Right cardiac atrium (tissue), 5 donors: Measurements from ENCODE around the gene MAEA. TPM values are rescaled to one million over a fixed set of nuclear protein-coding genes. Genes with fewer than 3 reads are reported as not detected.
"Not testable (repeated sequence)": the region's sequence is repeated elsewhere in the genome, so short reads cannot be mapped to it uniquely, and the experiment has no call there.

Source experiments
- ATAC-seq, 2 donors: fragments of 200-7000 bp; cut with Tn5 transposase; one replicate each; pipeline versions ENCODE4 v1.8.0 to v1.9.1; 2020; ENCODE audit warnings: moderate library complexity in 2 of 2, mild to moderate bottlenecking in 1 of 2
- DNase-seq, 3 donors: peaks; one replicate each; pipeline ENCODE4 v3.0.0-alpha.2; 2020
- H3K27ac ChIP-seq: one replicate; pipeline ENCODE4 v1.5.1; 2013; ENCODE audit warnings: mild to moderate bottlenecking, low read length, control low read depth, moderate library complexity
- H3K27me3 ChIP-seq: one replicate; pipeline ENCODE4 v1.6.1; 2013; ENCODE audit not compliant: control insufficient read depth, insufficient read depth
- H3K4me1 ChIP-seq: one replicate; pipeline ENCODE4 v1.6.1; 2013; ENCODE audit warnings: low read length; ENCODE audit not compliant: control insufficient read depth, insufficient read depth
- H3K4me3 ChIP-seq: one replicate; pipeline ENCODE4 v1.5.1; 2013; ENCODE audit warnings: low read length, control low read depth
- H3K9me3 ChIP-seq: one replicate; pipeline ENCODE4 v1.6.1; 2013; ENCODE audit warnings: low read length; ENCODE audit not compliant: control insufficient read depth
- WGBS: extraction: QIAGEN DNeasy Blood & Tissue Kit; methylation state at CpG from one replicate; pipeline ENCODE4 v1.1.7; 2013; 5-methylcytosine and 5-hydroxymethylcytosine counted together
- intact Hi-C, 4 donors: fragments of 100-400 bp; cut with DNase I; formaldehyde crosslinking; loops; one replicate each; pipeline versions ENCODE4 v1.11.0 to v1.14.0; 2022 to 2023
- polyA plus RNA-seq: library from polyadenylated mRNA; stranded (reverse); fragments of 200-250 nt; gene quantifications from one replicate; pipeline ENCODE4 v1.2.3, GENCODE V29; 2013
- total RNA-seq, 4 donors: library from RNA; stranded (reverse); fragmentation: NEBNext Ultra II Directional; extraction: Animal tissue kit (Norgen Biotek cat#: 25700); gene quantifications; one replicate each; pipeline ENCODE4 v1.2.1, GENCODE V29; 2021
- donor health status: healthy with polysubstance abuse.
- donor health status: DM: no; HTN: yes; CAD: no.
- donor health status: DM: no; HTN: no; CAD: no.
- donor health status: DM: no; HTN: yes; CAD: no; lungs with severe emphysema.
- donor health status: DM: yes; HTN: yes; CAD: no.

Gene MAEA
- total and polyA plus RNA-seq, 5 donors, result 51.6 to 61.8 (median 58.5) TPM

- DNase-seq (peak in 1 of 3 donors; percentile 33), ATAC-seq (no peak)
- intact Hi-C loops, result loop anchor here in 1 of 4 donors (5.0 kb wide), 1 partner anchor 258 kb away; no protein-coding TSS in a partner anchor
- Histone ChIP-seq H3K27ac (no peak overlapping the region), H3K27me3 (no peaks in the 10 kb centered on the region), H3K4me3 (no peak overlapping the region), H3K4me1 (no peaks in the 10 kb centered on the region), H3K9me3 (no peaks in the 10 kb centered on the region)
- WGBS, result 94% methylated on average over 18 of the region's 18 CpGs
Measured at GRCh38 chr4:1369091-1369450, 79.4 kb downstream of the MAEA start.

- Histone ChIP-seq H3K9me3 (no peaks in the 10 kb centered on the region), H3K27me3 (no peaks in the 10 kb centered on the region), H3K4me3 (no peak overlapping the region), H3K4me1 (no peaks in the 10 kb centered on the region), H3K27ac (no peak overlapping the region)
- DNase-seq (no peak), ATAC-seq (no peak)
- WGBS, result 95% methylated on average over 22 of the region's 22 CpGs
- intact Hi-C loops, result loop anchor here in 1 of 4 donors (5.0 kb wide), 1 partner anchor 258 kb away; no protein-coding TSS in a partner anchor
Measured at GRCh38 chr4:1369479-1370079, 79.9 kb downstream of the MAEA start.

GRCh38 chr4:1370321-1371124 is 80.8 kb downstream of the MAEA start:
- WGBS, result 93% methylated on average over 29 of the region's 29 CpGs
- Histone ChIP-seq H3K4me1 (no peaks in the 10 kb centered on the region), H3K27ac (no peak overlapping the region), H3K27me3 (no peaks in the 10 kb centered on the region), H3K4me3 (no peak overlapping the region), H3K9me3 (no peaks in the 10 kb centered on the region)
- ATAC-seq, result no peak
- peak in 2 of 3 donors; percentile 42 to 49 for DNase-seq
- intact Hi-C loops, result no loop called here

GRCh38 chr4:1371176-1372165 is 81.8 kb downstream of the MAEA start:
- peak in 1 of 3 donors; percentile 24 for DNase-seq

GRCh38 chr4:1372576-1372975 is 82.9 kb downstream of the MAEA start:
- H3K27me3 ChIP-seq, H3K4me1 ChIP-seq, H3K9me3 ChIP-seq, ATAC-seq, DNase-seq, intact Hi-C loops, H3K4me3 ChIP-seq, H3K27ac ChIP-seq: not testable (repeated sequence)
- 81% methylated on average over 15 of the region's 22 CpGs for WGBS

More at GRCh38 chr4:1371176-1372165, 81.8 kb downstream of the MAEA start:
- no peaks in the 10 kb centered on the region for H3K27me3 ChIP-seq
- ATAC-seq, result no peak
- H3K4me3 ChIP-seq, result no peak overlapping the region
- H3K4me1 ChIP-seq, result no peaks in the 10 kb centered on the region
- intact Hi-C loops, result no loop called here
- H3K9me3 ChIP-seq, result no peaks in the 10 kb centered on the region
- no peak overlapping the region for H3K27ac ChIP-seq
- 95% methylated on average over 28 of the region's 28 CpGs for WGBS

GRCh38 chr4:1373892-1374705 is 84.4 kb downstream of the MAEA start:
- intact Hi-C loops, result no loop called here
- 97% methylated on average over 42 of the region's 42 CpGs for WGBS
- Histone ChIP-seq H3K4me1 (no peaks in the 10 kb centered on the region), H3K27me3 (no peaks in the 10 kb centered on the region), H3K9me3 (no peaks in the 10 kb centered on the region), H3K4me3 (no peak overlapping the region), H3K27ac (no peak overlapping the region)
- DNase-seq, result peak in 2 of 3 donors; percentile 42 to 47
- ATAC-seq, result no peak

- no peak for DNase-seq
- no peaks in the 10 kb centered on the region for H3K9me3 ChIP-seq
- WGBS, result 97% methylated on average over 14 of the region's 14 CpGs
- no peak overlapping the region for H3K27ac ChIP-seq
- no peaks in the 10 kb centered on the region for H3K27me3 ChIP-seq
- no peaks in the 10 kb centered on the region for H3K4me1 ChIP-seq
- intact Hi-C loops, result no loop called here
- no peak for ATAC-seq
- no peak overlapping the region for H3K4me3 ChIP-seq
Measured at GRCh38 chr4:1374706-1375045, 85.0 kb downstream of the MAEA start.

GRCh38 chr4:1375051-1375721 is 85.5 kb downstream of the MAEA start:
- H3K4me1 ChIP-seq, result no peaks in the 10 kb centered on the region
- WGBS, result 97% methylated on average over 36 of the region's 36 CpGs
- ATAC-seq (no peak), DNase-seq (peak in 2 of 3 donors; percentile 36 to 40)
- H3K27me3 ChIP-seq, result no peaks in the 10 kb centered on the region
- H3K9me3 ChIP-seq, result no peaks in the 10 kb centered on the region
- H3K4me3 ChIP-seq, result no peak overlapping the region
- intact Hi-C loops, result no loop called here
- H3K27ac ChIP-seq, result no peak overlapping the region

GRCh38 chr4:1375761-1376322 is 86.2 kb downstream of the MAEA start:
- H3K4me1 ChIP-seq, result no peaks in the 10 kb centered on the region
- no peak for ATAC-seq

More at GRCh38 chr4:1375761-1376322, 86.2 kb downstream of the MAEA start:
- Histone ChIP-seq H3K4me3 (no peak overlapping the region), H3K27ac (no peak overlapping the region), H3K9me3 (no peaks in the 10 kb centered on the region), H3K27me3 (no peaks in the 10 kb centered on the region)
- DNase-seq, result peak in 1 of 3 donors; percentile 46
- intact Hi-C loops, result no loop called here
- WGBS, result 88% methylated on average over 17 of the region's 17 CpGs
